Calu3 (cell line): ENCODE results near the gene NUPR1. TPM values are rescaled to one million over a fixed set of nuclear protein-coding genes. Genes with fewer than 3 reads are reported as not detected.
"Not testable (repeated sequence)": the region's sequence is repeated elsewhere in the genome, so short reads cannot be mapped to it uniquely, and the experiment has no call there.

Source experiments
- BruUV-seq: library from RNA; stranded (reverse); fragments of 400-500 nt; replicated peaks from 2 replicates; lab custom pipeline; 2021; lab: Mats Ljungman, UMichigan
- CTCF ChIA-PET: fragments of 300-600 bp; sonication (Branson Sonifier 250); formaldehyde crosslinking; loops from one replicate; lab custom pipeline; 2022; ENCODE audit warnings: antibody characterized with exemption; lab: Charles Lee
- DNase-seq: peaks from one replicate; pipeline ENCODE4 v3.0.0; 2022
- H3K27ac Mint-ChIP-seq: one replicate; pipeline ENCODE4 v1.8.0; 2022; ENCODE audit warnings: mixed read lengths; ENCODE audit not compliant: unreplicated experiment
- H3K27me3 Mint-ChIP-seq: one replicate; pipeline ENCODE4 v1.8.0; 2022; ENCODE audit warnings: mixed read lengths; ENCODE audit not compliant: unreplicated experiment
- H3K36me3 Mint-ChIP-seq: one replicate; pipeline ENCODE4 v1.8.0; 2022; ENCODE audit warnings: mild to moderate bottlenecking, moderate library complexity, mixed read lengths; ENCODE audit not compliant: insufficient read depth, unreplicated experiment
- H3K4me1 Mint-ChIP-seq: one replicate; pipeline ENCODE4 v1.8.0; 2022; ENCODE audit warnings: mild to moderate bottlenecking, low read depth, mixed read lengths; ENCODE audit not compliant: unreplicated experiment
- H3K4me3 Mint-ChIP-seq: one replicate; pipeline ENCODE4 v1.8.0; 2022; ENCODE audit warnings: mild to moderate bottlenecking, low read depth, moderate library complexity, mixed read lengths; ENCODE audit not compliant: unreplicated experiment
- H3K9me3 Mint-ChIP-seq: one replicate; pipeline ENCODE4 v1.8.0; 2022; ENCODE audit warnings: low read depth, mixed read lengths; ENCODE audit not compliant: unreplicated experiment
- intact Hi-C: fragments of 100-400 bp; cut with micrococcal nuclease; formaldehyde crosslinking; loops from one replicate; pipeline ENCODE4 v1.10.0; 2022; ENCODE audit not compliant: unreplicated experiment
- total RNA-seq: library from RNA; stranded (reverse); gene quantifications from 2 replicates; pipeline ENCODE4 v1.2.3, GENCODE V29; 2022
- TF ChIP-seq, protein P1 (sequence below): fragments of 200-600 bp; IDR thresholded peaks from one replicate; pipeline ENCODE4 v1.8.0; 2022; ENCODE audit warnings: antibody characterized with exemption; ENCODE audit not compliant: unreplicated experiment

Gene NUPR1
- total RNA-seq, 1 experiment from 2014 or later, result 0.73 TPM

DNA sequence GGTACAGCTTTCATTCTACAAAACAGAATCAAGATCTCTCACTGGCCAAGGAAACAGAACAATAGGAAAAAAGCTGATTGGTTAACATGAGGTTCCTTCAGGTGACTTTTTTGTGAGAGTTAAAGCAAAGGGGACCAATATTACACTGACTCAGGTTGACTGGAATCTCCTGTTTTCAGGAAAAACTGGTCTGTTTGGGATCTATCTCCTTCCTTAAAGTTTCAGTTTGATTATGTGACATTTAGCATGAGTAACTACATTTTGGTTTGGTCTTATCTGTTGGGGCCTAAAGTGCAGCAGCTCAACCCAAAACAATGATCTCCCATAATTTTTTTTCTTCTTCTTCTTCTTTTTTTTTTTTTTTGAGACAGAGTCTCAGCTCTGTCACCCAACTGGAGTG, 9.7 kb downstream of the NUPR1 start:
- BruUV-seq, result no TSS peak
- no peaks in the 10 kb centered on the region for H3K27me3 Mint-ChIP-seq
- intact Hi-C loops, result no loop called here
- CTCF ChIA-PET, result no interaction called here
- TF ChIP-seq, protein P1, sequence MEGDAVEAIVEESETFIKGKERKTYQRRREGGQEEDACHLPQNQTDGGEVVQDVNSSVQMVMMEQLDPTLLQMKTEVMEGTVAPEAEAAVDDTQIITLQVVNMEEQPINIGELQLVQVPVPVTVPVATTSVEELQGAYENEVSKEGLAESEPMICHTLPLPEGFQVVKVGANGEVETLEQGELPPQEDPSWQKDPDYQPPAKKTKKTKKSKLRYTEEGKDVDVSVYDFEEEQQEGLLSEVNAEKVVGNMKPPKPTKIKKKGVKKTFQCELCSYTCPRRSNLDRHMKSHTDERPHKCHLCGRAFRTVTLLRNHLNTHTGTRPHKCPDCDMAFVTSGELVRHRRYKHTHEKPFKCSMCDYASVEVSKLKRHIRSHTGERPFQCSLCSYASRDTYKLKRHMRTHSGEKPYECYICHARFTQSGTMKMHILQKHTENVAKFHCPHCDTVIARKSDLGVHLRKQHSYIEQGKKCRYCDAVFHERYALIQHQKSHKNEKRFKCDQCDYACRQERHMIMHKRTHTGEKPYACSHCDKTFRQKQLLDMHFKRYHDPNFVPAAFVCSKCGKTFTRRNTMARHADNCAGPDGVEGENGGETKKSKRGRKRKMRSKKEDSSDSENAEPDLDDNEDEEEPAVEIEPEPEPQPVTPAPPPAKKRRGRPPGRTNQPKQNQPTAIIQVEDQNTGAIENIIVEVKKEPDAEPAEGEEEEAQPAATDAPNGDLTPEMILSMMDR, result no peak
- no peak overlapping the region for H3K4me3 Mint-ChIP-seq
- no peaks in the 10 kb centered on the region for H3K9me3 Mint-ChIP-seq
- no peak overlapping the region for H3K27ac Mint-ChIP-seq
- H3K4me1 Mint-ChIP-seq, result peaks cover 16% of the 10 kb centered on the region
- no peaks in the 10 kb centered on the region for H3K36me3 Mint-ChIP-seq
- DNase-seq, result no peak

DNA sequence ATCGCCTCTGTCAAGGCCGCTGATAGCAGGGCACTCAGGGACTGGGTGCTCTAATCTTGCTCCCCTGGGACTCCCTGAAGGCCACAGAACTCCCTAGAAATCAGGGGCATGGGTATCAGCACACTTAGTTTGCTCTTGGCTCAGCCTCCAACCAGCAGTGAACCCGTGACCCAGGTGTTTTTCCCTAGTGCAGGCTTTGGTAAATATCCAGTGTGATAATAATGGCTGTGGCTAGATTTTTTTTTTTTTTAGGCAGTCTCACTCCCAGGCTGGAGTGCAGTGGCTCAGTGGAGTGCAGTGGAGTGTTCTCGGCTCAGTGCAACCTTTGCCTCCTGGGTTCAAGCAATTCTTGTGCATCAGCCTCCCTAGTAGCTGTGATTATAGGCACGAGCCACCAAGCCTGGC, 10.3 kb downstream of the NUPR1 start:
- no peak for DNase-seq
- no peaks in the 10 kb centered on the region for H3K36me3 Mint-ChIP-seq
- no peak overlapping the region for H3K4me3 Mint-ChIP-seq
- H3K27me3 Mint-ChIP-seq, result no peaks in the 10 kb centered on the region
- CTCF ChIA-PET, result no interaction called here
- intact Hi-C loops, result no loop called here
- TF ChIP-seq, protein P1, result no peak
- no peaks in the 10 kb centered on the region for H3K9me3 Mint-ChIP-seq
- peaks cover 16% of the 10 kb centered on the region for H3K4me1 Mint-ChIP-seq
- no peak overlapping the region for H3K27ac Mint-ChIP-seq
- no TSS peak for BruUV-seq

DNA sequence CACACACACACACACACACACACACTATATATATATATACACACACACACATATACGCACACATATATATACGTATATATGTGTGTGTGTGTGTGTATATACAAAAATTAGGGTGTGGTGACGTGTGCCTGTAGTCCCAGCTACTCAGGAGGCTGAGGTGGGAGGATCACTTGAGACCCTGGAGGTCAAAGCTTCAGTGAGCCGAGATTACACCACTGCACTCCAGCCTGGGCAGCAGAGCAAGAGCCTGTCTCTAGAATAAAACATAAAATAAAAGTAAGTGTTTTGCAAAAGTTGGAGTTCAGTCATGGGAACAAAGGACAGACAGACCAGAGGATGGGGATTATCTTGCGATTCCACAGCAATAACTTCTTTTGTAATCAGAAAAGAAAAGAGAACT, 10.8 kb downstream of the NUPR1 start:
- Mint-ChIP-seq H3K4me1 (peaks cover 13% of the 10 kb centered on the region), H3K4me3 (no peak overlapping the region), H3K36me3 (no peaks in the 10 kb centered on the region), H3K9me3 (no peaks in the 10 kb centered on the region), H3K27me3 (no peaks in the 10 kb centered on the region), H3K27ac (no peak overlapping the region)
- intact Hi-C loops, result no loop called here
- no peak for DNase-seq
- BruUV-seq, result no TSS peak
- CTCF ChIA-PET, result no interaction called here
- TF ChIP-seq, protein P1, result no peak

DNA sequence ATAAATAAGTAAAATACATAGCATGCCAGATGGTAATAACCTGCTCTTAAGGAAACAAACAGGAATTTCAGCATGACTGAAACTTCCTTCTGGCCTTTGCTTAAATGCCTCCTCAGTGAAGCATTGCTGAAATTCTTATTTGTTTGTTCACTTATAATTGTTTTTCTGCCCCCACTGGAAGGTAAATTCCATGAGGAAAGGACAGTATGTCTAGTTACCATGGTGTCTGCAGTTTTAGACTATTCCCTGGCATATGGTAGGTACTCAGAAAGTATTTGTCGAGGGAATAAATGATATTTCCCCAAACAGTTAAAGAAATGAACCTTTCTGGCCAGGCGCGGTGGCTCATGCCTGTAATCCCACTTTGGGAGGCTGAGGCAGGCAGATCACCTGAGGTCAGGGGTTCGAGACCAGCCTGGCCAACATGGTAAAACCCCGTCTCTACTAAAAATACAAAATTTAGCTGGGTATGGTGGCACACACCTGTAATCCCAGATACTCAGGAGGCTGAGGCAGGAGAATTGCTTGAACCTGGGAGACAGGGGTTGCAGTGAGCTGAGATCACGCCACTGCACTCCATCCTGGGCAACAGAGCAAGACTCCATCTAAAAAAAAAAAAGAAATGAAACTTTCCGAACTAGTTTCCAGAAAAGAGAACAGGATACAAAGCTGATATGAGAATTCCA, 11.5 kb downstream of the NUPR1 start:
- H3K4me3 Mint-ChIP-seq, intact Hi-C loops, CTCF ChIA-PET, DNase-seq, H3K27ac Mint-ChIP-seq, H3K4me1 Mint-ChIP-seq, H3K27me3 Mint-ChIP-seq, BruUV-seq, H3K9me3 Mint-ChIP-seq, H3K36me3 Mint-ChIP-seq: not testable (repeated sequence)
